ENCODE data around the gene OR10G4. TPM values are rescaled to one million over a fixed set of nuclear protein-coding genes. Genes with fewer than 3 reads are reported as not detected.

The OR10G4 gene
- total and polyA plus RNA-seq, 2 of the 8 experiments (the other 6 are each of a cell fraction or from before 2014, with no cell fraction given), result 0.14 TPM; not detected in 1

GRCh38 chr11:123979311-123979710 is 33.5 kb upstream of the OR10G4 start (continued):
- TF ChIP-seq EGR1 (IDR thresholded peaks at IDR 0.05; ENCODE audit: borderline replicate concordance, low read depth, low read length), result no peak
- no peak for TF ChIP-seq SP1 (IDR thresholded peaks at IDR 0.05; ENCODE audit: low read depth, low read length)
- no peak for TF ChIP-seq TCF12 (IDR thresholded peaks at IDR 0.05; ENCODE audit: low read depth, low read length)
- TF ChIP-seq MAX (IDR thresholded peaks at IDR 0.05), result no peak
- no peak for TF ChIP-seq RNF2 (IDR thresholded peaks at IDR 0.05; ENCODE audit: borderline replicate concordance, low read depth, low read length, missing control alignments, poor library complexity, severe bottlenecking)
- no peak for TF ChIP-seq CBX5 (IDR thresholded peaks at IDR 0.05; ENCODE audit: low read depth, low read length)
- no peak for TF ChIP-seq KDM5A (IDR thresholded peaks at IDR 0.05; ENCODE audit: low read length)
- TF ChIP-seq RFX5 (IDR thresholded peaks at IDR 0.05; ENCODE audit: borderline replicate concordance, low read depth, low read length), result no peak

All from H1 (cell line).